Esophagus squamous epithelium (tissue), 5 donors: ENCODE data around the gene CARD16. TPM values are rescaled to one million over a fixed set of nuclear protein-coding genes. Genes with fewer than 3 reads are reported as not detected.
A peak's percentile ranks its signal among the peaks of the same experiment; 100 is the strongest.

Source experiments
- DNase-seq: peaks from one replicate; lab custom pipeline; 2025; lab: John Stamatoyannopoulos, UW
- H3K27ac ChIP-seq, 4 donors: fragments of 200-600 bp; sonication (generic); one replicate each; pipeline ENCODE4 v1.5.1; 2016 to 2019; ENCODE audit warnings: mild to moderate bottlenecking in 1 of 4
- H3K27me3 ChIP-seq, 4 donors: fragments of 200-600 bp; sonication (generic); 1 replicate in 3 of 4; 2 replicates in 1 of 4; pipeline versions ENCODE4 v1.5.1 to v1.6.0; 2017 to 2021; ENCODE audit warnings: antibody characterized with exemption in 1 of 4
- H3K36me3 ChIP-seq, 3 donors: fragments of 200-600 bp; sonication (generic); one replicate each; pipeline ENCODE4 v1.5.1; 2016 to 2019
- H3K4me1 ChIP-seq, 3 donors: fragments of 200-600 bp; sonication (generic); one replicate each; pipeline ENCODE4 v1.5.1; 2017 to 2019
- H3K4me3 ChIP-seq, 4 donors: fragments of 200-600 bp; sonication (generic); 1 replicate in 3 of 4; 2 replicates in 1 of 4; pipeline ENCODE4 v1.5.1; 2016 to 2019; ENCODE audit warnings: mild to moderate bottlenecking in 2 of 4, moderate library complexity in 1 of 4
- H3K9me3 ChIP-seq, 3 donors: fragments of 200-600 bp; sonication (generic); one replicate each; pipeline ENCODE4 v1.5.1; 2016 to 2019
- CTCF ChIP-seq, 6 experiments: fragments of 450-650 bp in 4 of 6; fragments of 200-600 bp in 2 of 6; sonication (generic) in 2 of 6; IDR thresholded peaks; one replicate each; pipeline ENCODE4 v1.5.1; 2016 to 2019; ENCODE audit warnings: antibody characterized with exemption in 6 of 6, mild to moderate bottlenecking in 4 of 6, moderate library complexity in 4 of 6
- POLR2A ChIP-seq, 4 donors: fragments of 450-650 bp; IDR thresholded peaks; one replicate each; pipeline ENCODE4 v1.6.1; 2017; ENCODE audit warnings: antibody characterized with exemption in 4 of 4, mild to moderate bottlenecking in 4 of 4, moderate library complexity in 3 of 4
- WGBS, 2 donors: methylation state at CpG; one replicate each; pipeline ENCODE4 v1.1.5; 2018; 5-methylcytosine and 5-hydroxymethylcytosine counted together
- intact Hi-C: fragments of 100-400 bp; cut with DNase I; formaldehyde crosslinking; loops from one replicate; pipeline ENCODE4 v1.15.0; 2022
- total RNA-seq, 4 donors: library from RNA; depleted of rRNA; stranded (reverse); fragments of >200 nt; gene quantifications; one replicate each; pipeline ENCODE4 v1.1.0, GENCODE V29; 2016
- donor health status: DM: yes; HTN: yes; CAD: no.

The CARD16 gene
- total RNA-seq, 4 donors from 2014 or later: 4.0 to 10.5 (median 8.4) TPM

- H3K4me1 ChIP-seq: peaks cover 22 to 32% (median 23%) of the 10 kb centered on the region in 3 donors
- no peaks in the 10 kb centered on the region for H3K9me3 ChIP-seq
- H3K4me3 ChIP-seq: no peak overlapping the region
- DNase-seq: no peak
- TF ChIP-seq POLR2A (IDR thresholded peaks at IDR 0.05) (no peak), CTCF (IDR thresholded peaks at IDR 0.05) (no peak)
- intact Hi-C loops: no loop called here
- H3K27ac ChIP-seq: no peak overlapping the region
- H3K27me3 ChIP-seq: no peaks in the 10 kb centered on the region
- H3K36me3 ChIP-seq: no peaks in the 10 kb centered on the region
- WGBS, 2 donors: 85 to 87% methylated on average over 1 of the region's 1 CpG
Measured at GRCh38 chr11:105049481-105049880, 4.3 kb upstream of the CARD16 start.

GRCh38 chr11:105046898-105047579 is 1.9 kb upstream of the CARD16 start:
- 23 to 46% methylated on average over 8 of the region's 8 CpGs for WGBS, 2 donors
- intact Hi-C loops: no loop called here
- Histone ChIP-seq H3K4me3 (peak overlapping the region in 1 of 4 donors; percentile 26), H3K27me3 (no peaks in the 10 kb centered on the region), H3K4me1 (peaks cover 22 to 53% (median 34%) of the 10 kb centered on the region in 3 donors), H3K36me3 (no peaks in the 10 kb centered on the region), H3K27ac (peak overlapping the region in 3 of 4 donors; percentile 54 to 82 (median 59)), H3K9me3 (no peaks in the 10 kb centered on the region)
- no peak for DNase-seq
- TF ChIP-seq POLR2A (IDR thresholded peaks at IDR 0.05) (no peak), CTCF (IDR thresholded peaks at IDR 0.05) (no peak)

- DNase-seq: no peak
- Histone ChIP-seq H3K4me1 (peaks cover 22 to 60% (median 34%) of the 10 kb centered on the region in 3 donors), H3K9me3 (no peaks in the 10 kb centered on the region), H3K27me3 (no peaks in the 10 kb centered on the region), H3K4me3 (peak overlapping the region; percentile 21 to 66 (median 44)), H3K27ac (peak overlapping the region; percentile 70 to 84 (median 80)), H3K36me3 (peaks cover 0 to 8% (median 0%) of the 10 kb centered on the region in 3 donors)
- no peak for TF ChIP-seq CTCF (IDR thresholded peaks at IDR 0.05)
- no peak for TF ChIP-seq POLR2A (IDR thresholded peaks at IDR 0.05)
- intact Hi-C loops: no loop called here
- 50 to 75% methylated on average over 5 of the region's 5 CpGs for WGBS, 2 donors
Measured at GRCh38 chr11:105045676-105046296, 651 bp upstream of the CARD16 start.

- Histone ChIP-seq H3K27ac (no peak overlapping the region), H3K4me3 (no peak overlapping the region)
Measured at GRCh38 chr11:105042178-105042577, 3.0 kb downstream of the CARD16 start.

More at GRCh38 chr11:105042178-105042577, 3.0 kb downstream of the CARD16 start:
- TF ChIP-seq POLR2A (IDR thresholded peaks at IDR 0.05) (no peak), CTCF (IDR thresholded peaks at IDR 0.05) (no peak)
- H3K27me3 ChIP-seq: no peaks in the 10 kb centered on the region
- intact Hi-C loops: no loop called here
- no peaks in the 10 kb centered on the region for H3K9me3 ChIP-seq
- WGBS, 2 donors: 48 to 70% methylated on average over 3 of the region's 3 CpGs
- H3K4me1 ChIP-seq: peaks cover 20 to 54% (median 29%) of the 10 kb centered on the region in 3 donors
- peaks cover 0 to 10% (median 0%) of the 10 kb centered on the region in 3 donors for H3K36me3 ChIP-seq
- DNase-seq: no peak
